Stimulated activated CD4-positive, alpha-beta T cell treated with anti-CD3 and anti-CD28 coated beads, Interleukin-12 subunit alpha, Interleukin-12 subunit beta, amount 100 ng/mL, for 48 hours (primary cell): ENCODE results near the gene HMGXB3.

Source experiments
- DNase-seq, 3 donors: peaks; one replicate each; pipeline ENCODE4 v3.0.0-alpha.2; 2020; ENCODE audit warnings: low read depth in 2 of 3, low spot score in 1 of 3

HMGXB3 gene

DNA sequence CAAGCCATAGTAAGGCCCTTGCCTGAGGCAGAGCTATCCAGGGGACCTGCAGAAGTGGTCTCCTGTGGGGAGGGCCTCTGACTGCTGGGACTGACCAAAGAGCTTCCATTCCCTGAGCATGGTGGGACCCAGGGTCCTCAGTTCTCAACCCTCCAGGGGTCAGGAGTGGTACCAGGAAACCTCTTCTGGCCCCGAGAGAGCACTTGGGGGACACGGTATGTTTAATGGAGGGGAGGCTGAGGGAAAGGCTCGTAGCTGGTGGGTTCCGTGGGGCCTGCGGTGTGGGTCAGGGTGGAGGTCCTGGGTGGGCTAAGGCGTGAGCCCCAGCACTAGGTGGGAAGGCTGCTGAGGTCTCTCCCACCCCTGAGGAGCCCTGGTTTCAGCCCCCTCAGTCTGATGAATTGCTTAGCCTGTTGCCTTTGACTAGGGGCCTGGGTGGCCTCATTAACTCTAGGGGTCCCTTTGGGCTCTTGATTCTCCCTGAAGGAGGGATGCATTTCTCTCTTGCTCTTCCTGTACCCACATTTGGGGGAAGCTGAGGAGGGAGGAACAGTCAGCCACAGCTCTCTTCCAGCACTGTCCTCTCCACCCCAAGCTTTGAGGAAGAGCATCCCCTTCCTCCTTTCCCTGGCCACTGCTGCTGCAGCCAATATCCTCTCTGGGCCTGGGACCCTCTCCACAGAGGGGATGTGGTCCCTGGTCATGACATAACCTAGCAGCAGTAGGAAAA is 51.9 kb downstream of the HMGXB3 start:
- no peak for DNase-seq

DNA sequence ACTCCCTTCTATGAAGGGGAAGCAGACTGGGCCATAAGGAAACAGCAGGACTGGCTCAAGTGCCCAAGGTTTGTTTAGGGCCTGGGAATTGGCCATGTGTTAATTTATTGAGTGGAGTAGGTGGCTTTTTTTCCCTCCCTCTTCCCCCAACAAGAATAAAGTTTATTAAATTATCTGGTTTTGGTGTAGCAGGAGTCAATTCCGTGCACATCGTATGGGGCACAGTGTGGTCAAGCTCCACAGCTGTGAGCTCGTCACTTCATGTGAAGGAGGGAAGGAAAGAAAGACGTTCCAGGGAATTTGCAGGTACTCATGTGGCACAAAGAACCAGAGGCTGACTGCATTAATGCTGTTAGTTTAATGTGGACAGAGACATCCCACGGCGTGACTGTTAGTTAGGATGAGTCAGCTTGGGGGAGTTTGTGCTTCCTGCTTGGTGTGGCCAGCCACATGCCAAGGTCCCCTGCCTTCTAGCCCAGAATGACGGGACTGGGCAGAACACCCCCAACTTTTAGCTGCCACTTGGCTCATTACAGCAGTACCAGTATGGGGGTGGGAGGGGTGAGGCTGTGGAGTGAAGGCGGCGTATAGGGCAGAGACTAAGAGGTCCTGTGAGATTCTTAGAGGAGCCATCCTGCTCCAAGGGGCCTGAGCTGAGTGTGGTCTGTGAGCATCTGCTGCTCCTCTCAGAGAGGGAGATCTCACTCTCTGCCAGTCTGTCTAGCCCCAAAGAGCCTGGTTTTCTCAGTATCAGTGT is 52.6 kb downstream of the HMGXB3 start:
- DNase-seq: no peak

DNA sequence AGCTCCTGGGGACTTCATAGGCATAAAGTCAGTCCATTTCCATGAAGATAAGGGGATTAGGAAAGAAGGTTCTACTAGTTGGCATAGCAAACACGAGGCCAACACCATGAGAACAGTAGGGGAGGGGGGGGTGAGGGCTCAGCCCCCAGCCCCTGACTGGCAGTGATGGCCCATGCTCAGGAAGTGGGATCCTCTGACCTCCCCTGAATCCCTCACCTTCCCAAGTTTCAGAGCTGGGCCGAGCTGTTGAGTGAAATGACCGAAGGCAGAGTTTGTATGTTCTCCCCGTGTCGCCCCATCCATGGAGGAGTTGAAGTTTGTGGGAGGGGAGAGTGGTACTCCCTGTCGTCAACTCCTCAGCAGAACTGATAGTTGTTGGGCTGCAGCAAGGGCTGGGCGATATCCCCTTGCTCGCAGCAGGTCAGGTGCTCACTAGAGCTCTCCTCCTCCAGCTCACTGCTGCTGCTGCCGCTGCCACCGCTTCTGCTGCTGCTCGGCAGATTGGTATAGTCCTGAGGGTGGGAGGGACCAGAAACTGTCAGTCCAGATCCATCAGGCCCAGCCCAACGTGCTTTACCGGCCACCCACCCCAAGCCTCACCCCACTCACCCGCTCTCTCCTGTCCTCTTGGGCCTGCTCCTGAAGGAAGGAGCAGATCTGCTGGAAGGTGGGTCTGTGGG is 53.3 kb downstream of the HMGXB3 start:
- no peak for DNase-seq

DNA sequence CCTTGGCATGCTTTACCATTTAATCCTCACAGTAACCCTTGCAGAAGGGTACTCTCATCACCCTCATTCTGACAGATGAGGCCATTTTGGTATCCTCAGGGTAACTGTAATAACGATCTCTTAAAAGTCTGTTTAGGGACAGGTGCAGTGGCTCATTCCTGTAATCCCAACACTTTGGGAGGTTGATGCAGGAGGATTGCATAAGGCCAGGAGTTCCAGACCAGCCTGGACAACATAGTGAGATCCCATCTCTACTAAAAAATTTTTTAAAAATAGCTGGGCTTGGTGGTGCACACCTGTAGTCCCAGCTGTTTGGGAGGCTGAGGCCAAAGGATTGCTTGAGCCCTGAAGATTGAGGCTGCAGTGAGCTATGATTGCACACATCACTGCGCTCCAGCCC is 54.0 kb downstream of the HMGXB3 start:
- no peak for DNase-seq

DNA sequence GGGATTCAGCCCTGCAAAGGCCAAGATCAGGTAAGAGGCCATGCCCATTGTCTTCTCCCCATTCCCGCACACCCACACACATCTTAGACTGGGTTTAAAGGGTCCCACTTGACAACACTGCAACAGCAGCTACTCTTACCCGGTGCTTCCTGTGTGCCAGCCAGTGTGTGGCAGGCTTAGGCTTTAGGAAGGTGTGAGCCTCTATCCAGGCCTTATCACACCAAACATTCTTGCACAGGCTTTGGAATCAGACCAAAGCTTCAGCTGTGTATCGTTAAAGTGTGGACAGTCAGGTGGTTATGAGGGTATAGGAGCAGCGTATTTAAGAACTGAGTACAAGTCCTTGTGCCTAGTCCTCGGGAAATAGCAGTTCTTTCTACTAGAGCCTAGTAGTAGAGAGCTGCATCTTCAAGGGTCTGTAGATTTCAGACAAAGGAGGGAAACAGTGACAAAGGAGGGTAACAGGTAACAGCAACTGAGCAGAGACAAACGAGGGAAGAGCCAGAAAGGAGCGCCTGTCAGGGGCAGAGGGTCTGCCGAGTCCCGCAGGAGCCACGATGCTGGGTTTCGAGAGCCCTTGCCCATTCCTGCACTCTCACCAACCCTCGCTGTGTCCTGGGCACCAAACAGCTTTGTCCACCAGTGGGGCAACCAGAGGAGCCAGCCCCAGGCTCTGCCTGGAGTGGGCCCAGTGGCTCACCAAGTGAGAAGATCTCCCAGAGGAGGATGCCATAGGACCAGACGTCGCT is 55.0 kb downstream of the HMGXB3 start:
- no peak for DNase-seq

DNA sequence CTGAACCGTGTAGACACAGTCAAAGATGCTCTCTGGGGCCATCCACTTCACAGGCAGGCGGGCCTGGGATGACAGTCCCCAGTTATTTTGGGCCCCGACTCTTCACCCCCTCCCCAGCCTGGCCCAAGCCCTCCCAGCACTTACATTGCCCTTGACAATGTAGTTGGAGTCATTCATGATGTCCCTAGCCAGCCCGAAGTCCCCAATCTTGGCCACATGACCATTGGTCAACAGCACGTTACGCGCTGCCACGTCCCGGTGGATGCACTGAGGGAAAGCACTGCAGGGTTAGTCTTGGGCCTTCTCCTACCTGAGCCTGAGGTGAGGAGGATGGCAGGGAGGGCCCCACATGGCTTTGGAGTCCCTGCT is 55.5 kb downstream of the HMGXB3 start:
- no peak for DNase-seq

DNA sequence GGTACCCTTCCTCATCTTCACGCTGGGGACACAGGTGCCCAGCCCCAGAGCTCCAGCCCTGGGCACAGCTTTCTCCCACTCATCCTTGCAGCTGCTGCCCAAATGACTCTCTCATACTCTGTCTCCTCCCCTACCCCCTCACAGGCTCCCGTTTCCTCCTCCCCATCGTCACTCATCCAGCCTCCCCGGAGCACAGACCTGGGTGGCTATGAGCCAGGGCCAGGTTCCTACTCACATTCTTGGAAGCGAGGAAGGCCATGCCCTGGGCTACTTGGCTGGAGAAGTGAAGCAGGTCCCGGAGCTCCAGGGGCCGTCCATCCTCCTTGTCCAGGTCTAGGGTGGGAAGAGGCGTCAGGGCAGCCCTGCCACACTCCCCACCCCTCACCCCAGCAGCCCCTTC is 56.5 kb downstream of the HMGXB3 start:
- DNase-seq: no peak

DNA sequence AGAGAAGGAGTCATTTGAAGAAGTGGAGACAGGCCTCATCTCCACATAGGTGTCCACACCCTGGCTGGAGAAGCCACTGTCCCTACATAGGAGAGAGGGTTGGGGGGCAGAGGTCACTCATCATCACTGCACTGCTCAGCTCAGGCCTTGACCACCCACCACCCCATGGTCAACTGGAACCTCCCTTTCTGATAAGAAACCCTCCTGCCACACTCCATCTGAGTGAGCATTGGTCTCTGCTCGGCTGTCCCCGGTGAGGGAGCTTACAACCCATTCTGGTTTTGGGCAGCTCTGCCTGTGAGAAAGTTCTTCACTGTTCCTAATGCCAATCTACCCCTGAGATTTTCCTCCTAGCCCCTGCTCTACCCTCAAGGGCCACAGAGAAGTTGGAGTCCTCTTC is 57.0 kb downstream of the HMGXB3 start:
- DNase-seq: no peak

DNA sequence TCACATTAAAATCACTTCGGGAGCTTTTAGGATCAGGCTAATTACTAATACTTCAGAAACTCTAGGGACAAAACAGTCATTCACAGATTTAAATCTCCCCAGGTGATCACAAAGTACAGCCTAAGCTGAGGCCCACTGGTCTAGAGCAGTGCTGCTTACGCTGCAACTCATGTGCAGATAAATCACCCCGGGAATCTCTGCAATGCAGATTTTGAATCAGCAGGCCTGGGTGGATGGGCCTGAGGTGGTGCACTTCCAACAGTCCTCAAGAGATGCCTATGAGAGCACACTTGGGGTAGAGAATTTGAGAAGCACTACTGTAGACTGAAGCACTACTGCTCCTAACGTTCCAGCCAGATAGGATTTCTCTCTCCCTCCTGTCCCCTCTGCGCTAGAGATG is 57.5 kb downstream of the HMGXB3 start:
- DNase-seq: no peak

DNA sequence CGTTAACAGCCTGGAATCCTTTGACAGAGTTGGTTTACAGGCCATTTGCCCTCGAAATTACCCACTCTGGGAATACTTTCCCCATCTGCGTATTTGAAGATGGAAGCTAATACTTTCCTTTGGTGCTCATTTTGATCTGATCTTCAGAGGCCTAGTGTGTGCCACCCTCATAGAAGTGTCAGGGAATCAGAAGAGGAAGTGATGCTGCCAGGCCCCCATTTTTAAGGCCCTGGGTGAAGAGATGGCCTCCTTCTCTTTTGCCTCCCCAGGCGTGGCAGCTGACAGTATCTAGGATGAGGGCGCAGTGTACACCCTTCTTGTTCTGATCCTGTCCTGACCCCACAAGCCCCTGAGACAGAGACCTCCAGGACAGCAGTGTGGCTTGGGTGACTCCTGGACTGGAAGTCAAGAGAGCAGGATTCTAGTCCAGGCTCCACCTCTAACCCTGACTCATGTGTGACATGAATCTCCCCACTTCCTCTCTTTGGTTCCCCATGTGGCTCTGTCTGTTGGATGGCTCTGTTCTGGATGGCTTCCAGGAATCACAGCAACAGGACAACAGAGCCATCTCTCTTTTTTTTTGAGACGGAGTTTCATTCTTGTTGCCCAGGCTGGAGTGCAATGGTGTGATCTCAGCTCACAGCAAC is 58.1 kb downstream of the HMGXB3 start:
- DNase-seq: no peak

DNA sequence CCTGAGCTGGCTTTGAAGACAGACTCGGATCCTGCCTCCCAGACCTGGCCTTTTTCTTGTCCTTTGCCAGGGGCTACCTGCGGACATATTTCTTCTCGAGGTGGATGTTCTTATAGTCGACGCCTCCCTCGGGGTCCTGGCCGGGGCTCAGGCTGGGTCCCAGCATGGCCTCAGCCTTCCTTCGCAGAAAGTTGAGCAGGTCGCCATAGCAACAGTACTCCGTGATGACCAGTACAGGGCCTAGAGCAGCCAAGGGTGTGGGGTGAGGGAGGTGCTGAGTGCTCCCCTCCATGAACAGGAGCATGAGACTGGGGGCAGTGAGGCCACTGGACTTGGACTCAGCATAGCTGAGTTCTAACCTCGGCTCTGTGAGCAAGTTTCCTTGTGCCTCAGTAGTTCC is 59.1 kb downstream of the HMGXB3 start:
- DNase-seq: no peak

DNA sequence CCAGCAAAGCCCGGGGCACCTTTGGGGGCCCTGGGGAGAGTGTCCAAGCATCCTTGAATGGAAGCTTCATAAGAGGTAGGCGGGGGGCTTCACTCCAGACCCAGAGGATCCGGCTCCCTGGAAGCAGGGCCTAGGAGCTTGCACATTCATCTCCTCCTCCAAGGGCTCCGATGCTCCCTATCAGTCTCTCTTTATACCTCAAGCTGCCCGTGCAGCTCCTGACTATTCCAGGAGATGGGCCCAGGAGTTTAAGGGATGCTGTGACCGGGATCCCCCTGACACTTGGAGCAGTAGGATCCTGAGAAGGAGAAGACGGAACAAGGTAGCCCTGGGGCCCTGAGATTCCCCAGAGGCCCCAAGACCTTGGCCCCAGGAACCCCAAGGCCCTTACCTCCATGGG is 59.9 kb downstream of the HMGXB3 start:
- no peak for DNase-seq

DNA sequence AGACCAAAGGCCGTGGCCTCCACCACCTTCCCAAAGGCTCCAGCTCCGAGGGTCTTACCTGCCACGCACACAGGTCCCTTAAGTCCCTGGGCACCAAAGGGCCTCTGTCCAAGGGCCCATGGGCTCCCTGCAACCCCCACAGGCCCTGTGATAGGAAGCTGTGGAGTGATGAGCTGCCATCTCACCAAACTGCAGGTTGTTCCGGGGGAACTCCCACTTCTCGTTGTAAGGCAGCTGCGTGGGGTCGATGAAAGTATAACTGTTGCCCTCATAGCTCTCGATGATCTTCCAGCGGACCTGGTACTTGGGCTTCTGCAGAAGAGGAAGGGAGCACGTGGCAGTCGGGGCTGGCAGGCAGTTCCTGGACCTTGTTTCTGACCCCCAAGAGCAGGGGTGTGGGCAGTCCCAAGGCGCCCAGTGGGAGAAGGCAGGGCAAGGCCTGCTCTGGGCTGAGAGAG is 61.0 kb downstream of the HMGXB3 start:
- DNase-seq: no peak

DNA sequence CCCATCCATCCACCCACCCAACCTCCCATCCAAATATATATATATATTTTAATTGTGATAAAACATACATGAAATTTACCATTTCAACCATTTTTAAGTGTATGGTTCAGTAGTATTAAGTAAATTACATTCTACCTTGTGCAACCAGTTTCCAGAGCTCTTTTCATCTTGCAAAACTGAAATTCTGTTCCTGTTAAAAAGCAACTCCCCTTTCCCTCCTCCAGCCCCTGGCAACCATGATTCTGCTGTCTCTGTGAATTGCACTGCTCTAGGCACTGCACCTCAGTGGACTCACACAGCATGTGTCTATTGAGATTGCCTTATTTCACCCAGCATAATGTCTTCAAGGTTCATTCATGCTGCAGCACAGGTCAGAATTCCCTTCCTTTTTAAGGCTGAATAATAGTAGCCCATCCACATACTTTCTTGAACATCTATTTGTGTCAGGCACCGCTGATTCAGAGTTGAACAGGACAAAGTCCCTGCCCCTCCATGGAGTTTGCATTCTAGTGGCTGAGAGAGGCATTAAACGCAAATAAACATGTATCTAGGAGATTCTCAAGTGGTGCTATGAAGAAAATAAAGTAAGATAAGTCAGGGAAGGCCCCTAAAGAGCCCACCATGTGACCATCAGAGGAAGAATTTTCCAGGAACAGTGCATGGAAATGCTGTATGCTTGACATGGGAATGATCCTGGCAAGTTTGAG is 61.8 kb downstream of the HMGXB3 start:
- no peak for DNase-seq

DNA sequence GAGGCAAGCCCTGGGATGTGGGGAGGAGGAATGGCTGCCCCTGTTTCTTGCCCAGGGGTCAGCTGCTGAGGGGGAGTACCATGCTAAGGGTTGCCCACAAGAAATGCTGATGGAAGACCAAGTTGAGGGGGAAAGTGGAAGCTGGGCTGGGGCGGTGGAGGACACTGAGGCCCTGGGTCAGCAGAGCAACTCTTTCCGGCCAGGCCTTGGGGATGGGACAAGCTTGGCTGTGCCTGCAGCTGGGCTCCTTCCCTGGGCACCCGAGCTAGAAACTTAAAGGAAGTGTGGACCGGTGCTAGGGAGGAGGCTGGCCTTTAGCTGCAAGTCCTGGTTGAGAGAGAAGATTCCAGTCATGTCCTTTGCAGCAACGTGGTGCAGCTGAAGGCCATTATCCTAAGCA is 63.1 kb downstream of the HMGXB3 start:
- no peak for DNase-seq

DNA sequence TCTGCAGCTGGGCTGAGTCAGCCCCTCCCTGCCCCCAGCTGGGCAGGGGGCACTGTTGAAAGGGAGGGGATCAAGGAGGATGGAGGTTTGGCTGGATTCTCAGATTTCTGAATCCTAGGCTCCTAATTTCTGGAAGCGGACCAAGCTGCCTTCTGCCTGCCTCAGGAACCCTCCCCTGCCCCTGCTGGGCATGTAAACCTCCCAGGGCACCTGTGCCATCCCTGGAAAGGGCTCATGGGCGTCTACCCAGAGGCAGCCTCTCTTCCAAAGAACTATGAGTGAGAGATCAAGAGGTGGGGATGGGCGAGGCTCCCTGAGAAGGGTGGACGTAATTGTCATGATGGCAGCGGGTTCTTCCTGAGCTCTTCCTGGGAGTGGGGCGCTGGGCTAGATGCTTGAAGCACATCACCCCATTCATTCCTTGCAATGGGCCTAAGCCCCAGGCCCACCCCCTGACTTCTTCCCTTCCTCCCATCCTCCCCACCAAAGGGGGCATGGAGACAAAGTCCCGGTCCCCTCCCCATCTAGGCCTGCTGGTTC is 64.2 kb downstream of the HMGXB3 start:
- DNase-seq: no peak

DNA sequence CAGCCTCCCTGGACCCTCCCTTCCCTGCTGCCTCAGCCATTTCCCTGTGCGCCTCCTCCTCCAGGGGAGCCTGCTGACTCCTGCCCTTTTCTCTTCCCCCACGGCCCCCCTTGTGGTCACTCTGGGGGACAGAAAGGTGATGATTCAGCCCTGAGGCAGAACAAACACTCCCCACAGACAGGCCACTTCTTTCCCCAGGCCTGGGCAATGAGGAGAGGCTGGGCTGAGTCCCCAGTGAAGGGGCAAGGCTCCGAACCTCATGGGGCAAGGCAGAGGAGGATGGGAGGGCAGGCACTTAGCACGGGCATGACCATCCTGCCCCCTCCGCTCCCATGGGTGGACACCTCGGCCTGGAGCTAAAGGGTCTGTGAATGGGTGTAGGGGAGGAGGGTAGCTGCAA is 64.8 kb downstream of the HMGXB3 start:
- DNase-seq: no peak

DNA sequence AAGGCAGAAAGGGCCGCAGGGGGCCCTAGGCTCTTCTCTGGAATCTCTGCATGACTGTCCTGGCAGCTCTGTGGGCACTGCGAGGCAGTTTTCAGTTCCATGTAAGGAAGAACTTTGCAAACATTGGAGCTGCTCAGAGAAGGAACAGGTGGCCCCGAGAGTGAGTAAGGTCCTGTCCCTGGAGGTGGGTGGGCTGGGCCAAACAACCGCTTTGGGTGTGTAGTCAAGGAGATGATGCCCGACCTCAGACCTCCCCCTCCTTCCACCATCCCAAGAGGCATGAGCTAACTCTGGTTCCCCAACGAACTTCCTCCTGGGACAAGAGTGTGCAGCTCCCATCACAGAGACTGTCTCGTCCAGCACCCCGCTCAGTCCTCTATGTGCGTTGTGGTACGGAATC is 65.3 kb downstream of the HMGXB3 start:
- no peak for DNase-seq

DNA sequence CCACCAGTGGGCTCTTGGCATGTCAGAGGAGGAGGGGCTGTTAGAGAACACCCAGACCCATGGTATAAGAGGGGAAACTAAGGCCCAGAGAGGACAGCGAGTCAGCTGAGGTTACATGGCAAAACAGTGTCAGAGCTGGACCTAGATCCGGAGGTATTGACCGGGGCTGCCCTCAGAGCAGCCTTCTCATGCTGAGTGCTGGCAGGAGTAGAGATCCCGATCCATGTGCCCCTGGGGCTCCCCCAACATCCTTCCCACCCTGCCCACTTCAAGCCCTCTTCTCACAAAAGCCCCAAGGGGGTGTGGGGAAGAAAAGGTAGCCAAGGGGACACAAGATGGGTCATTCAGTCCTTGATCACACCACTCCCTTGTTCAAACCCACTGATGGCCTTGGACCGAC is 65.9 kb downstream of the HMGXB3 start:
- DNase-seq: no peak

DNA sequence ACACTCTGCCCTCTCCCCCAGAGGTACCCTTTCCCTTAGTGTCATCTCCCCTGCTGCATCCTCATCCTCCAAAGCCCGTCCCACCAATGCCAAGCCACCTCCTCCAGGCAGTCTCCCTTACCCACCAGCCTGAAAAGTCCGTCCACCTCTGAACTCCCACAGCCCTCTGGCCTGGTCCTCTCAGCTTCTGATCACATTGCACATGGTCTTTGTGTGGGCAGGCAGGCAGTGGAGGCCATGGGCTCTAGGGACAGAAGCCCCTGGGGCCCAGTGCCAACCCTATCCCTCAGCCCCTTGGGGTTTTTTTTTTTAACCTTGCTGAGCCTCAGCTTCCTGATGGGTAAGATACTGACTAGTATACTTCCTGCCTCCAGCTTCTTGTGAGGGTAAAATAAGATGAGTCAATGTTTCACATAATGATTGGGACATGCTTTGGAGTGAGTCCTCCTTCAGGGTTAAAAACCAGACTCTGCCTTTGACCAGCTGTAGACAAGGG is 66.4 kb downstream of the HMGXB3 start:
- no peak for DNase-seq
